Measurements from ENCODE around the gene TBPL1. TPM values are rescaled to one million over a fixed set of nuclear protein-coding genes. Genes with fewer than 3 reads are reported as not detected.
A peak's percentile ranks its signal among the peaks of the same experiment; 100 is the strongest.

Gene TBPL1
- total RNA-seq, 1 experiment from 2014 or later = 42.1 TPM

DNA sequence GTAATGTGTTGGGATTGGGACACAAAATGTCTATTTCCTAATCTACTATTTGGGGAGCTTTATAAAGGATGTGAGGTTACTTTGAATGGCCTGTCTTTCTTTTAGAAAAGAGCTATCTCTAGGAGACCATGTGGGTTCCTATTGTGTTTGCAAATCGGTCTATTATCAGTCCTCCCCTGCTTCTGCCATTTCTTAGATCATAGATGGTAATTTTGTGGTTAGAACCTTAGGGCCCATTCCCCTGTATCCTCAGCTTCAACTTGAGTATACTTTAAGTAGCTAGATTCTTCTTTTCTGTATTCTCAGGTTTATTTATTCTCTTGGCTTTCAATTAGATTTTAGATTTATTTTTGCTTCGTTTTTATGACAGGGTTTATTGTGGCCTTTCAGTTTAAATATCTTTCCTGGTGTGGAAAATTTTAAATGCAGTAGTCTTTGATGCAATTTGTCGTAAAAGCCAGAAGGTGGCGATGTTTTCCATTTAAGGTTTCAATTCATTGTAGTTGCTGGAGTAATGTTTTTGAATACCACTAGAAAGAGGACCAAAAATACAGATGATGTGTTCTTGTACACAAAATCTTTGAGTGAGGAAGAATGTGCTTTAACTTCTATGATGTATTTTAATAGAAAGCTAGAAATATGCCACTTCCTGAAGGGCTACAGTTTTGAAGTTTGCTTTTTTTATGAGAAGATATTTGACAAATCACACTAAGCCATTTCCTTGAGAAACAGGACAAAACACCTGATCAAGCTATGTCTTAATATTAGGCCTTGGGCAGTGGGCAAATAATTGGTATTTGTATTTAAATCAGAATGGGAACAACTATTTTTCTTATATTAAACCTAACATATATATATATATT is 20.3 kb downstream of the TBPL1 start:
- ChIA-PET POLR2A (interaction anchor here (1.0 kb wide), 1 partner anchor 117 kb away, joined by 5 read pairs; no protein-coding TSS in a partner anchor), CTCF (interaction anchor here (0.5 to 2.7 kb wide), 17 partner anchors 9 to 156 kb away, joined by 3 to 58 read pairs (median 4); no protein-coding TSS in a partner anchor)
- TF ChIP-seq, protein P1, sequence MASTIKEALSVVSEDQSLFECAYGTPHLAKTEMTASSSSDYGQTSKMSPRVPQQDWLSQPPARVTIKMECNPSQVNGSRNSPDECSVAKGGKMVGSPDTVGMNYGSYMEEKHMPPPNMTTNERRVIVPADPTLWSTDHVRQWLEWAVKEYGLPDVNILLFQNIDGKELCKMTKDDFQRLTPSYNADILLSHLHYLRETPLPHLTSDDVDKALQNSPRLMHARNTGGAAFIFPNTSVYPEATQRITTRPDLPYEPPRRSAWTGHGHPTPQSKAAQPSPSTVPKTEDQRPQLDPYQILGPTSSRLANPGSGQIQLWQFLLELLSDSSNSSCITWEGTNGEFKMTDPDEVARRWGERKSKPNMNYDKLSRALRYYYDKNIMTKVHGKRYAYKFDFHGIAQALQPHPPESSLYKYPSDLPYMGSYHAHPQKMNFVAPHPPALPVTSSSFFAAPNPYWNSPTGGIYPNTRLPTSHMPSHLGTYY (CRISPR knock-in tag; IDR thresholded peaks at IDR 0.05) = no peak
- TF ChIP-seq, protein P2, sequence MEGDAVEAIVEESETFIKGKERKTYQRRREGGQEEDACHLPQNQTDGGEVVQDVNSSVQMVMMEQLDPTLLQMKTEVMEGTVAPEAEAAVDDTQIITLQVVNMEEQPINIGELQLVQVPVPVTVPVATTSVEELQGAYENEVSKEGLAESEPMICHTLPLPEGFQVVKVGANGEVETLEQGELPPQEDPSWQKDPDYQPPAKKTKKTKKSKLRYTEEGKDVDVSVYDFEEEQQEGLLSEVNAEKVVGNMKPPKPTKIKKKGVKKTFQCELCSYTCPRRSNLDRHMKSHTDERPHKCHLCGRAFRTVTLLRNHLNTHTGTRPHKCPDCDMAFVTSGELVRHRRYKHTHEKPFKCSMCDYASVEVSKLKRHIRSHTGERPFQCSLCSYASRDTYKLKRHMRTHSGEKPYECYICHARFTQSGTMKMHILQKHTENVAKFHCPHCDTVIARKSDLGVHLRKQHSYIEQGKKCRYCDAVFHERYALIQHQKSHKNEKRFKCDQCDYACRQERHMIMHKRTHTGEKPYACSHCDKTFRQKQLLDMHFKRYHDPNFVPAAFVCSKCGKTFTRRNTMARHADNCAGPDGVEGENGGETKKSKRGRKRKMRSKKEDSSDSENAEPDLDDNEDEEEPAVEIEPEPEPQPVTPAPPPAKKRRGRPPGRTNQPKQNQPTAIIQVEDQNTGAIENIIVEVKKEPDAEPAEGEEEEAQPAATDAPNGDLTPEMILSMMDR (IDR thresholded peaks at IDR 0.05) = peak; percentile 45
- Mint-ChIP-seq H3K4me1 (peaks cover 47% of the 10 kb centered on the region), H3K36me3 (no peaks in the 10 kb centered on the region), H3K4me3 (no peak overlapping the region), H3K27me3 (ENCODE audit: low read depth) (no peaks in the 10 kb centered on the region), H3K9me3 (no peaks in the 10 kb centered on the region), H3K27ac (peak overlapping the region; percentile 58; the same call in 1 of the 2 replicates)
- DNase-seq (ENCODE audit: low spot score) (no peak), ATAC-seq (peak; percentile 61)

- Mint-ChIP-seq H3K36me3 (peaks cover 8% of the 10 kb centered on the region), H3K27ac (no peak overlapping the region), H3K27me3 (ENCODE audit: low read depth) (no peaks in the 10 kb centered on the region), H3K9me3 (no peaks in the 10 kb centered on the region), H3K4me3 (no peak overlapping the region), H3K4me1 (peaks cover 31% of the 10 kb centered on the region)
- ATAC-seq (no peak), DNase-seq (ENCODE audit: low spot score) (no peak)
- POLR2A ChIA-PET = no interaction called here
- no peak for TF ChIP-seq ESRRA (CRISPR knock-in tag; IDR thresholded peaks at IDR 0.05; ENCODE audit: borderline replicate concordance)
- TF ChIP-seq IRF1 (CRISPR knock-in tag; IDR thresholded peaks at IDR 0.05) = no peak
- TF ChIP-seq, protein P3, sequence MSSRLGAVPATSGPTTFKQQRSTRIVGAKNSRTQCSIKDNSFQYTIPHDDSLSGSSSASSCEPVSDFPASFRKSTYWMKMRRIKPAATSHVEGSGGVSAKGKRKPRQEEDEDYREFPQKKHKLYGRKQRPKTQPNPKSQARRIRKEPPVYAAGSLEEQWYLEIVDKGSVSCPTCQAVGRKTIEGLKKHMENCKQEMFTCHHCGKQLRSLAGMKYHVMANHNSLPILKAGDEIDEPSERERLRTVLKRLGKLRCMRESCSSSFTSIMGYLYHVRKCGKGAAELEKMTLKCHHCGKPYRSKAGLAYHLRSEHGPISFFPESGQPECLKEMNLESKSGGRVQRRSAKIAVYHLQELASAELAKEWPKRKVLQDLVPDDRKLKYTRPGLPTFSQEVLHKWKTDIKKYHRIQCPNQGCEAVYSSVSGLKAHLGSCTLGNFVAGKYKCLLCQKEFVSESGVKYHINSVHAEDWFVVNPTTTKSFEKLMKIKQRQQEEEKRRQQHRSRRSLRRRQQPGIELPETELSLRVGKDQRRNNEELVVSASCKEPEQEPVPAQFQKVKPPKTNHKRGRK (CRISPR knock-in tag; IDR thresholded peaks at IDR 0.05; ENCODE audit: borderline replicate concordance) = no peak
- no peak for TF ChIP-seq SMAD4 (CRISPR knock-in tag; IDR thresholded peaks at IDR 0.05)
- TF ChIP-seq E2F4 (CRISPR knock-in tag; IDR thresholded peaks at IDR 0.05; ENCODE audit: borderline replicate concordance, low read depth) = no peak
- TF ChIP-seq ZMAT4 (CRISPR knock-in tag; IDR thresholded peaks at IDR 0.05) = no peak
- CTCF ChIA-PET = interaction anchor here (3.2 kb wide), 1 partner anchor 119 kb away, joined by 22 read pairs; no protein-coding TSS in a partner anchor
These were observed 25.2 kb downstream of the TBPL1 start for GRCh38 chr6:133977983-133978895.

GRCh38 chr6:133978896-133979240 is 25.8 kb downstream of the TBPL1 start:
- DNase-seq (ENCODE audit: low spot score) (no peak), ATAC-seq (no peak)
- no peak overlapping the region for H3K4me3 Mint-ChIP-seq
- no peaks in the 10 kb centered on the region for H3K27me3 Mint-ChIP-seq (ENCODE audit: low read depth)
- H3K4me1 Mint-ChIP-seq = peaks cover 32% of the 10 kb centered on the region
- H3K9me3 Mint-ChIP-seq = no peaks in the 10 kb centered on the region
- H3K36me3 Mint-ChIP-seq = peaks cover 14% of the 10 kb centered on the region
- ChIA-PET POLR2A (interaction anchor here (0.6 kb wide), 1 partner anchor 104 kb away, joined by 4 read pairs; no protein-coding TSS in a partner anchor), CTCF (no interaction called here)
- peak overlapping the region; percentile 75; the same call in 1 of the 2 replicates for H3K27ac Mint-ChIP-seq
- TF ChIP-seq RORB (CRISPR knock-in tag; IDR thresholded peaks at IDR 0.05) = no peak
- no peak for TF ChIP-seq STAT6 (CRISPR knock-in tag; conservative IDR thresholded peaks at IDR 0.05; ENCODE audit: low read depth)
- TF ChIP-seq NR1H2 (CRISPR knock-in tag; IDR thresholded peaks at IDR 0.05) = no peak
- TF ChIP-seq, protein P4, sequence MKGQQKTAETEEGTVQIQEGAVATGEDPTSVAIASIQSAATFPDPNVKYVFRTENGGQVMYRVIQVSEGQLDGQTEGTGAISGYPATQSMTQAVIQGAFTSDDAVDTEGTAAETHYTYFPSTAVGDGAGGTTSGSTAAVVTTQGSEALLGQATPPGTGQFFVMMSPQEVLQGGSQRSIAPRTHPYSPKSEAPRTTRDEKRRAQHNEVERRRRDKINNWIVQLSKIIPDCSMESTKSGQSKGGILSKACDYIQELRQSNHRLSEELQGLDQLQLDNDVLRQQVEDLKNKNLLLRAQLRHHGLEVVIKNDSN (CRISPR knock-in tag; IDR thresholded peaks at IDR 0.05) = no peak
- TF ChIP-seq, protein P5, sequence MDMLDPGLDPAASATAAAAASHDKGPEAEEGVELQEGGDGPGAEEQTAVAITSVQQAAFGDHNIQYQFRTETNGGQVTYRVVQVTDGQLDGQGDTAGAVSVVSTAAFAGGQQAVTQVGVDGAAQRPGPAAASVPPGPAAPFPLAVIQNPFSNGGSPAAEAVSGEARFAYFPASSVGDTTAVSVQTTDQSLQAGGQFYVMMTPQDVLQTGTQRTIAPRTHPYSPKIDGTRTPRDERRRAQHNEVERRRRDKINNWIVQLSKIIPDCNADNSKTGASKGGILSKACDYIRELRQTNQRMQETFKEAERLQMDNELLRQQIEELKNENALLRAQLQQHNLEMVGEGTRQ (CRISPR knock-in tag; IDR thresholded peaks at IDR 0.05) = no peak
- no peak for TF ChIP-seq SMAD3 (CRISPR knock-in tag; IDR thresholded peaks at IDR 0.05; ENCODE audit: borderline replicate concordance)
